Stomach (tissue), 9 donors: ENCODE data around the gene FANCD2OS. TPM values are rescaled to one million over a fixed set of nuclear protein-coding genes. Genes with fewer than 3 reads are reported as not detected.

Source experiments
- DNase-seq, 2 donors: peaks; one replicate each; pipeline versions ENCODE4 v3.0.0 to v3.0.0-alpha.2; 2013 to 2019
- H3K27ac ChIP-seq, 5 donors: fragments of 200-600 bp in 4 of 5; sonication (generic) in 4 of 5; one replicate each; pipeline ENCODE4 v1.5.1; 2013 to 2019; ENCODE audit warnings: mild to moderate bottlenecking in 1 of 5, moderate library complexity in 1 of 5
- H3K27me3 ChIP-seq, 3 donors: fragments of 200-600 bp; sonication (generic); one replicate each; pipeline ENCODE4 v1.5.1; 2017 to 2019; ENCODE audit warnings: mixed run types in 1 of 3
- H3K36me3 ChIP-seq, 4 donors: fragments of 200-600 bp; sonication (generic); 1 replicate in 3 of 4; 2 replicates in 1 of 4; pipeline ENCODE4 v1.5.1; 2016 to 2019
- H3K4me1 ChIP-seq, 4 donors: fragments of 200-600 bp; sonication (generic); one replicate each; pipeline ENCODE4 v1.5.1; 2016 to 2019
- H3K4me3 ChIP-seq, 4 donors: fragments of 200-600 bp; sonication (generic) in 3 of 4; one replicate each; pipeline ENCODE4 v1.5.1; 2016 to 2019; ENCODE audit warnings: mild to moderate bottlenecking in 1 of 4
- H3K9me3 ChIP-seq, 4 donors: fragments of 200-600 bp; sonication (generic); one replicate each; pipeline ENCODE4 v1.5.1; 2016 to 2019
- CTCF ChIP-seq, 7 experiments: fragments of 450-650 bp in 4 of 7; fragments of 200-600 bp in 3 of 7; sonication (generic) in 3 of 7; IDR thresholded peaks; one replicate each; pipeline ENCODE4 v1.5.1; 2016 to 2019; ENCODE audit warnings: antibody characterized with exemption in 7 of 7, control low read depth in 2 of 7, mild to moderate bottlenecking in 1 of 7
- EP300 ChIP-seq: sonication (generic); formaldehyde crosslinking; IDR thresholded peaks from one replicate; pipeline ENCODE4 v1.6.1; 2017; ENCODE audit warnings: antibody characterized with exemption
- POLR2A ChIP-seq, 4 donors: fragments of 450-650 bp; IDR thresholded peaks; one replicate each; pipeline ENCODE4 v1.6.1; 2016; ENCODE audit warnings: antibody characterized with exemption in 4 of 4, control low read depth in 2 of 4, mild to moderate bottlenecking in 1 of 4, moderate library complexity in 1 of 4
- POLR2AphosphoS5 ChIP-seq, 3 donors: sonication (generic); formaldehyde crosslinking; IDR thresholded peaks; one replicate each; pipeline ENCODE4 v1.6.1; 2016; ENCODE audit warnings: antibody characterized with exemption in 3 of 3
- WGBS, 5 donors: extraction: QIAGEN DNeasy Blood & Tissue Kit in 3 of 5; methylation state at CpG; one replicate each; pipeline versions ENCODE4 v1.1.5 to v1.1.7; 2013 to 2018; 5-methylcytosine and 5-hydroxymethylcytosine counted together
- intact Hi-C: fragments of 100-400 bp; cut with DNase I; formaldehyde crosslinking; loops from one replicate; pipeline ENCODE4 v1.15.1; 2023; ENCODE audit warnings: low total_unique reads
- polyA plus RNA-seq, 3 donors: library from polyadenylated mRNA; stranded (reverse); fragments of 200-250 nt; gene quantifications; one replicate each; pipeline ENCODE4 v1.2.3, GENCODE V29; 2013
- total RNA-seq, 5 donors: library from RNA; depleted of rRNA; stranded (reverse); fragments of >200 nt; gene quantifications; one replicate each; pipeline versions ENCODE4 v1.1.0 to v1.2.3, GENCODE V29; 2014 to 2016
- donor health status: healthy with polysubstance abuse.
- donor health status: Bipolar disorder and iron deficiency.
- donor health status: healthy.

FANCD2OS gene
- total and polyA plus RNA-seq, 8 donors, result not detected

GRCh38 chr3:10055097-10055496, 53.0 kb downstream of the FANCD2OS start:
- Histone ChIP-seq H3K27me3 (no peaks in the 10 kb centered on the region), H3K36me3 (no peaks in the 10 kb centered on the region), H3K4me3 (no peak overlapping the region), H3K27ac (no peak overlapping the region), H3K9me3 (no peaks in the 10 kb centered on the region), H3K4me1 (no peaks in the 10 kb centered on the region)
- no peak for DNase-seq
- TF ChIP-seq POLR2A (IDR thresholded peaks at IDR 0.05) (no peak), EP300 (no peak), POLR2AphosphoS5 (IDR thresholded peaks at IDR 0.05) (no peak), CTCF (IDR thresholded peaks at IDR 0.05) (no peak)
- 94 to 99% (median 99%) methylated on average over 4 of the region's 4 CpGs for WGBS, 5 donors
- intact Hi-C loops, result no loop called here

Other genes starting within 250 kb of the FANCD2OS start
- gene CIDEC, start 228.0 kb downstream of the FANCD2OS start, total RNA-seq, result 1 to 10 TPM in 3 of 5 donors, not detected in 2; 1.5 to 3.3 (median 2.3) TPM
- 10 to 100 TPM in 1 of 3 donors, 1 to 10 TPM in 1, under 1 TPM in 1; 0.63 to 21.4 (median 1.7) TPM for gene CIDEC, start 228.0 kb downstream of the FANCD2OS start, polyA plus RNA-seq
- 10 to 100 TPM in 3 of 5 donors, 1 to 10 TPM in 1, not detected in 1; 9.4 to 28.4 (median 20.7) TPM for gene JAGN1, start 217.6 kb downstream of the FANCD2OS start, total RNA-seq
- 10 to 100 TPM; 26.5 to 56.6 (median 37.7) TPM for gene JAGN1, start 217.6 kb downstream of the FANCD2OS start, polyA plus RNA-seq
- 100 to 1,000 TPM in 2 of 5 donors, 10 to 100 TPM in 3; 11.4 to 301 (median 60.1) TPM for gene IL17RE, start 205.4 kb downstream of the FANCD2OS start, total RNA-seq
- gene IL17RE, start 205.4 kb downstream of the FANCD2OS start, polyA plus RNA-seq, result 10 to 100 TPM; 10.3 to 22.0 (median 13.0) TPM
- 100 to 1,000 TPM in 3 of 5 donors, 10 to 100 TPM in 2; 20.1 to 284 (median 111) TPM for gene IL17RC, start 191.2 kb downstream of the FANCD2OS start, total RNA-seq
- 10 to 100 TPM; 24.2 to 40.6 (median 25.5) TPM for gene IL17RC, start 191.2 kb downstream of the FANCD2OS start, polyA plus RNA-seq
- gene CRELD1, start 174.4 kb downstream of the FANCD2OS start, total RNA-seq, result 10 to 100 TPM in 4 of 5 donors, 1 to 10 TPM in 1; 6.2 to 71.5 (median 23.9) TPM
- gene CRELD1, start 174.4 kb downstream of the FANCD2OS start, polyA plus RNA-seq, result 10 to 100 TPM in 2 of 3 donors, 1 to 10 TPM in 1; 7.5 to 52.3 (median 21.6) TPM
- 10 to 100 TPM in 1 of 5 donors, 1 to 10 TPM in 2, under 1 TPM in 2; 0.58 to 31.6 (median 5.4) TPM for gene PRRT3, start 155.8 kb downstream of the FANCD2OS start, total RNA-seq
- under 1 TPM; 0.44 to 0.92 (median 0.80) TPM for gene PRRT3, start 155.8 kb downstream of the FANCD2OS start, polyA plus RNA-seq
- 10 to 100 TPM; 10.5 to 71.0 (median 34.1) TPM for gene EMC3, start 121.4 kb downstream of the FANCD2OS start, total RNA-seq
- gene EMC3, start 121.4 kb downstream of the FANCD2OS start, polyA plus RNA-seq, result 10 to 100 TPM; 32.2 to 54.4 (median 38.3) TPM
- 10 to 100 TPM in 1 of 5 donors, 1 to 10 TPM in 4; 1.3 to 21.1 (median 6.1) TPM for gene FANCD2, start 81.8 kb downstream of the FANCD2OS start, total RNA-seq
- 1 to 10 TPM in 2 of 3 donors, under 1 TPM in 1; 0.61 to 6.3 (median 5.3) TPM for gene FANCD2, start 81.8 kb downstream of the FANCD2OS start, polyA plus RNA-seq
- gene BRK1, start 7.4 kb upstream of the FANCD2OS start, total RNA-seq, result 100 to 1,000 TPM in 1 of 5 donors, 10 to 100 TPM in 4; 14.5 to 130 (median 51.9) TPM
- gene BRK1, start 7.4 kb upstream of the FANCD2OS start, polyA plus RNA-seq, result 100 to 1,000 TPM; 175 to 262 (median 218) TPM
- gene VHL, start 33.5 kb upstream of the FANCD2OS start, total RNA-seq, result 10 to 100 TPM; 30.8 to 66.8 (median 36.2) TPM
- 10 to 100 TPM; 19.4 to 23.0 (median 20.0) TPM for gene VHL, start 33.5 kb upstream of the FANCD2OS start, polyA plus RNA-seq
- gene IRAK2, start 56.7 kb upstream of the FANCD2OS start, total RNA-seq, result 1 to 10 TPM in 3 of 5 donors, under 1 TPM in 1, not detected in 1; 0.45 to 6.2 (median 1.9) TPM
- gene IRAK2, start 56.7 kb upstream of the FANCD2OS start, polyA plus RNA-seq, result 1 to 10 TPM; 1.5 to 3.8 (median 3.2) TPM
- gene TATDN2, start 140.2 kb upstream of the FANCD2OS start, total RNA-seq, result 10 to 100 TPM; 15.2 to 37.5 (median 24.6) TPM
- 10 to 100 TPM; 10.4 to 17.1 (median 14.4) TPM for gene TATDN2, start 140.2 kb upstream of the FANCD2OS start, polyA plus RNA-seq
- gene GHRL, start 184.7 kb upstream of the FANCD2OS start, total RNA-seq, result 100 to 1,000 TPM in 2 of 5 donors, 10 to 100 TPM in 1, 1 to 10 TPM in 2; 1.7 to 804 (median 90.2) TPM
- 100 to 1,000 TPM; 379 to 728 (median 383) TPM for gene GHRL, start 184.7 kb upstream of the FANCD2OS start, polyA plus RNA-seq
- gene SEC13, start 212.9 kb upstream of the FANCD2OS start, total RNA-seq, result 100 to 1,000 TPM in 2 of 5 donors, 10 to 100 TPM in 3; 79.1 to 120 (median 91.0) TPM
- 100 to 1,000 TPM in 1 of 3 donors, 10 to 100 TPM in 2; 64.0 to 122 (median 99.7) TPM for gene SEC13, start 212.9 kb upstream of the FANCD2OS start, polyA plus RNA-seq